Measurements from ENCODE around the gene GPRIN1.

Gene GPRIN1

DNA sequence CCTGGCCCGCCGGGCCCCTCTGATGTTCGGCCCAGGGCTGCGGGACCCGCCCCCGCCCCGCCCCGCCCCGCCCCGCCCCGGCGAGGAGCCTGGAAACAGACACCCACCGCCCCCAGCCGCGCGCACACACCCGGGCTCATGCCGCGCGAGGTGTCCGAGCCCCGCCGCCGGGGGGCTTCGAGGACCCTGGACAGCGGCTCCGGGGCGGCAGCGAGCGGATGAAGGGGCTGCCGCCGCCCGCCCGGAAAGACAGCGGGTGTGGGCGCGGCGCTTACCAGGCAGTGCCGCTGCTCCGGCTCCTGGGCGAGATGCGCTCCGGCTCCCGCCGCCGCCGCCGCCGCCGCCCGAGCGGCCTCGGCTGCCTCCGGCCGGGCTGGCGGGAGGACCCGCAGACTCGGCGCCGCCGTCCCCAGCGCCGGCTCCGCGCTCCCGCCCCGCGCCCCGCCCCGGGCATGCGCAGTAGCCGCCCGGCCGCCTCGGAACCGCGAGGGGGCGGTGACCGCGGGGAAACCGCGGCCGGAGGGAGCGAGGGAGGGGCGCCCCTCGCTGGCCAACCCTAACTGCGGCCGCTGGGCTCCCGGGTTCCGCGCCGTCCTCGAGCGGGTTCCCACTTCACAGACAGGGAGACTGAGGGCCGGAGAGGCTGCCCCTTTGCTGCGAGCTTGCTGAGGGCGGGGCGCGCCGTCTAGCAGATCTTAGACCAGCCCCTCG lies at the start of gene GPRIN1:
TSS of gene GPRIN1 (minus strand) at position 433 of the 711 bp plus-strand sequence. CDS start 10,322 bp downstream, outside the sequence.
- DNase-seq (ENCODE audit: low read depth), result peak; percentile 67

DNA sequence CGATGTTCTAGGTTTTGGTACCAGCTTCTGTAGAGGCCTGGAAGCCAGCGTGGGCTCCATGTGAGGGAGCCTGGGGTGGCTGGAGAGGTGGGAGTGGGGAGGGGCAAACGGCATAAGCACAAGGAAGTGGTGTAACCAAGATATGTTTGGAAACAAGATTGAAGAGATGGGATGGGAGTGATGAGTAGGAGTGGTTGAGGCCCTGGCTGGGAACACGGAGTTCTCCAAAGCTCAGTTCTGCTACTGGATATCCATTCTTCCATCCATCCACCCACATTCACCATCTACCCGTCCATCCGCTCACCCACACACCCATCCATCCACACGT lies 49.5 kb upstream of the GPRIN1 start:
- no peak for DNase-seq (ENCODE audit: low read depth)

DNA sequence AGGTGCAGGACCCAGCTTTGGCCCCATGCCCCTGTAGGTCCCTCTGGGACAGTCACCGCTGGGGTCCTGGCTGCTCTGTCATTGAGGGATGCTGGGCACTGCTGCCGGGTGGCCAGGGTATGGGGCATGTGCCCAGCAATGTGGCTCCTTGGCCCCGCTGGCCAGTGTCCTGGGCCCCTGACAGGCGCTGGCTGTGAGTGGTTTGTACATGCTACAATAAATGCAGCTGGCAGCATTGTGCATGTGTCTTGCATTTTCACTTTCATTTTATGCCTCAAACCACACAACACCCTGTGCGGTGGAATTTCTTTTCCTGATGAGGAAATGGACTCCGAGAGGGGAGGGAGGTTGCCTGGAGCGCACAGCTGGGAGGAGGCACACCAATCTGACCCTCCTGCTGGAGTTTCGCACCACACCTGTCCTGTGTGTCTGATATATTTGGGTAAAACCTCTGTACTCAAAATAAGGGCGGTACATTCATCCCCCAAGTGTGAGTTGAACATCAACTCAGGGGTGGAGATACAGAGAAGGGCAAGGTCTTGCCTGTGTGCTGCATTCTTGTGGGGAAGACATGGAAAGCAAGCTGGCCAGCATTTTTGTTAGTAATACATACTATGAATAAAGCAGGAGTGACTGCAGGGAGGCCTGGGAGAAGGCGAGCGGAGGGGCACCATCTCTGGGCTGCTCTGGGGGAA lies 49.0 kb upstream of the GPRIN1 start:
- DNase-seq (ENCODE audit: low read depth), result peak; percentile 43

DNA sequence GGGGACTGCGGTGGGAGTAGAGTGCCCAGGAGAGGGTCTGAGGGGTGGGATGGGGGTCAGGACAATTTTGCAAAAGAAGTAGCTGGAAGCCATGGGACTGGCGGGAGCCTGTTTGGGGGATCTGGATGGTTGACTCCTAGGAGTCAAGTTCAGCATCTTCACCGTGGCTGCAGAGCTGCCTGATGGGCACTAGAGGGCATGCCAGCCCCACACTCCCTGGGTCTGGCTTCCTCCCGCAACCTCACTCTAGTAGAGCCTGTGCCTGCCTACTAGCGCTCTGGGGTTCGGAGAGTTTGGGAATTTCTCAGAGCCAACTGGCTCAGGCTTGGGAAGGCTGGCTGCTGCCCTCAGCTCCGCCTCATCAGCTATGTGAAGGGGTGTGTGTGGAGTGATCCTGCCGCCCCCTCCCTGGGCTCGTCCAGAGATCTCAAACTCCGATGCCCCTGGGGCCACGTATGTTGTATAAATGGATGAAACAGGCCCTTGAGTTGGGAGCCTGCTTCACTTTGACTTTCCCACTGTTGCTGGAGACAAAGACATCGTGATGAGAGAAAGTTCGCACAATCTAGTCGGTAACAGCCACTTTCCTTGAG lies 48.1 kb upstream of the GPRIN1 start:
- DNase-seq (ENCODE audit: low read depth), result peak; percentile 70

DNA sequence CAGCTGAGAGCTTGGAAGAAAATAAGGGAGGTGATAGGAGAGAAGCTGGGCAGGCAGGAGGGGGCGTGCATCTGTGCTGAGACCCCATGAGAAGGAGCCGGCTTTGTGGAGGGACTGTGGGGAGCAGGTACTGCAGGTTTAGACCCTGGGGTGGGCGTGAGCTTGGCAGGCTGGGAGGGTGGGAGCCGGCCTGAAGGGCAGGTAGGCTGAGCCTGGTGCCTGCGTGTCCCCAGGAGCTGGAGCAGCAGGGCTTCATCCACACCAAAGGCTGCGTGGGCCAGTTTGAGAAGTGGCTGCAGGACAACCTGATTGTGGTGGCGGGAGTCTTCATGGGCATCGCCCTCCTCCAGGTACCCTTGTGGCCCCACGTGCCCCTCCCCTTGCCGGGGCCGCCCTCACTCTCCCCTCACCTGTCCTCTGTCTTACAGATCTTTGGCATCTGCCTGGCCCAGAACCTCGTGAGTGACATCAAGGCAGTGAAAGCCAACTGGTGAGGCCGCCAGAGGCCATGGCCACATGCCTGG lies 46.6 kb upstream of the GPRIN1 start:
- DNase-seq (ENCODE audit: low read depth), result no peak

DNA sequence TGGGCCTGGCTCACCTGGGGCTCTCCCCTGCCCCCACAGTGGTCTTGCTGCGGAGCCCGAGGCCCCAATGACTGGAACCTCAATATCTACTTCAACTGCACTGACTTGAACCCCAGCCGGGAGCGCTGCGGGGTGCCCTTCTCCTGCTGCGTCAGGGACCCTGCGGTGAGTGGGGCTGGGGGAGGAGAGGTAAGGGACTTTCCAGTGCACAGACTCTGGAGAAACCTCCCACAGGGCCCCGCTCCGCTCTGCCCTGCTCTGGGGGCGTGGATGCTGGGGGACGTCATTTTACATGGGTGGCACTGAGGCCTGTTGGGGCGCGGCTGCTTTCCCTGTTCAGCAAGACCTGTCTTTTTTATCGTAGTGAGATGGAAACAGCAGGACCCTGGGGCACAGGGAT lies 44.9 kb upstream of the GPRIN1 start:
- DNase-seq (ENCODE audit: low read depth), result no peak

DNA sequence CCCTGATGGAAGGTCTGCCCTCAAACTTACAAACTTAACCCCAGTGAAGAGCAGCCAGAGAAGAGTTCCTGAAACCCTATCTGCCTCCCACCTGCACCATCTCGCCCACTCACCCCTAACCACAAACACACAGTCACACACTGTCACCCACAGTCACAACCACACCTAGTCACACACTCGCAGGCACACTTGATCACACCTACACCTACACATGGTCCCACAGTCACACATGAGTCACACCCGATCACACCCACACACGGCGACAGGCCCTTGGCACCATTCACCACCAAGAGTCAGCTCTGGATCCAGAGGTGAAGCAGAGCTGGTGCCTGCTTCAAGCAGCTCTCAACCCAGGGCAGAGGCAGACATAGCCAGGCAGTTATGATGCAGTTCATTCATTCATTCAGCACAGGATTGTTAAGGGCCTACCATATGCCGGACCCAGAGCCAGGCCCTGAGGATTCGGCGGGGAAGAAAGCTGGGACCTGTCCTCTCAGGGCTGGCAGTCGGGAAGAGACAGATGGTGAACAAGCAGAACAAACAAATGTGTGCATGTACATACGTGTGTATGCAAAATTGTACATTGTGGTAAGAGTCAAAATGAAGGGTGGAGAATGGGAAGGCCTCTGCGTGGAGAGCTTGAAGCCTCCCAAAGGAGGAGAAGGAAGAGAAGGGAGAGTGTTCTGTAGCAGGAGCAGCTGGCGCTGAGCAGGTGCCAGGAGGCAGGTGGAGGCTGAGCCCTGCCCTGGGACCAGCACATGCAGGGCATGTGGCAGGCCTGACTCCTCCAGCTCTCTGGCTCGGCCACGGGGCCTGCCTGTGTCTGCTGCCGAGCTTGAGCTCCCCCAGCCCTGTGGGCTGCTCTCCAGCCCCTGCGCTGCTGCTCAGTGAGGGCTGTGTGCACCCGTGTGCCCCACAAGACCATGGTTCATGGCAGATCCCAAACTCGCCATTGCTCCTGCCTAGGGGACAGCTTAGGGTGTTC lies 43.7 kb upstream of the GPRIN1 start:
- no peak for DNase-seq (ENCODE audit: low read depth)

DNA sequence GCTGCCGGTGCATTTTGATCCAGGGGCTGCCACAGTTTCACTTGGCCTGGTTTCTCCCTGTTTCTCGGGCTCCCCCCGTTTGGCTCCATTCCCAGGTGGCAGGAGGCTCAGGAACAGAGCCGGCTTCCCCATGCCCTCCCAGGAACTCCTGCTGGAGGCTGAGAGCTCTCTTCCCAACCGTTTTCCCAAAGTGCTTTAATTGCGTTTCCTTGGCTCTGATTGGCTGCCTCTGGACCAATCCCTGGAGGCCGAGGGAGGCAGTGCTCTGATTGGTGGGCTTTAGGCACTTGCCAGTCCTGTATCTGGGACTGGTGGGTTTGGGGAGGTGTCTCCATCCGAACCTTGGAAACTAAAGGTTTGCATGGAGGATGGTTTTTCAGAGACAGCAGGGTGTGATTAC lies 42.2 kb upstream of the GPRIN1 start:
- peak; percentile 41 for DNase-seq (ENCODE audit: low read depth)

DNA sequence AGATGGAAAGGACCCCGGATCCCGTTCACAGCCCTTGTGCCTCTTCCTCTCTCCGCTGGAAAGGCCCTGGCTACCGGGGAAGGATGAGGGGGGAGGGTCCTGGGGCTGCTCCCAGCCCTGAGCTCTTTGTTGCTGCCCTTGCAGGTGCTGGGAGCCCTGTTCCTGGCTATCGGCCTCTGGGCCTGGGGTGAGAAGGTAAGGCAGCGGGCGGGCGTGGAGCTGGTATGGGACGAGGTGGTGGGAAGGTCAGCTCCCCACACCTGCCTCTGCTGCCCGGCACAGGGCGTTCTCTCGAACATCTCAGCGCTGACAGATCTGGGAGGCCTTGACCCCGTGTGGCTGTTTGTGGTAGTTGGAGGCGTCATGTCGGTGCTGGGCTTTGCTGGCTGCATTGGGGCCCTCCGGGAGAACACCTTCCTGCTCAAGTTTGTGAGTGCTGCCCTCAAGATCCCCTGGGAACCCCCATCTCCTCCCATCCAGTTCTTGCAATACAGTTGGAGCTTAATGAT lies 41.6 kb upstream of the GPRIN1 start:
- no peak for DNase-seq (ENCODE audit: low read depth)

DNA sequence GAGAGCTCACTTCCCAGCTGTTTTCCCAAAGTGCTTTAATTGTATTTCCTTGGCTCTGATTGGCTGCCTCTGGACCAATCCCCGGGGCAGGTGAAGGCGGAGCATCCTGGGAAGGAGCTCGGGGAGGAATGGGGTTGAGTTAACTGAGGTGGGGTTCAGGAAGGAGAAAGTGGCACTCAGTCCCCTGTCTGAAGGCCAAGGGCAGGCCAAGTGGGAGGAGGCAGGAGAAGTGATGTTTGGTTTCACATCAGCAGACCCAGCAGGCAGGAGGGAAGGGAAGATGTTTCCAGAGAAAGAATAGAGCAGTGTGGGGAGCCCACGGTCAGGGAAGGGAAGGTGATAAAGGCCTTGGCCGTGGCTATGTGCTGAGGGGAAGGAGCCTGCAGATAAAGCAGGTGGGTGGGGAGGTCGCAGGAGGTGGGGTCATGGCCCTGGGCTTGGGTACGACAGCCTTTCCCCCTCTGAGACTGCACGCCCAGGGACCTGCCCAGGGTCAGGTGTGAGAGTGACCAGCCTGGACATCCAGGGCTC lies 40.5 kb upstream of the GPRIN1 start:
- DNase-seq (ENCODE audit: low read depth), result peak; percentile 27

DNA sequence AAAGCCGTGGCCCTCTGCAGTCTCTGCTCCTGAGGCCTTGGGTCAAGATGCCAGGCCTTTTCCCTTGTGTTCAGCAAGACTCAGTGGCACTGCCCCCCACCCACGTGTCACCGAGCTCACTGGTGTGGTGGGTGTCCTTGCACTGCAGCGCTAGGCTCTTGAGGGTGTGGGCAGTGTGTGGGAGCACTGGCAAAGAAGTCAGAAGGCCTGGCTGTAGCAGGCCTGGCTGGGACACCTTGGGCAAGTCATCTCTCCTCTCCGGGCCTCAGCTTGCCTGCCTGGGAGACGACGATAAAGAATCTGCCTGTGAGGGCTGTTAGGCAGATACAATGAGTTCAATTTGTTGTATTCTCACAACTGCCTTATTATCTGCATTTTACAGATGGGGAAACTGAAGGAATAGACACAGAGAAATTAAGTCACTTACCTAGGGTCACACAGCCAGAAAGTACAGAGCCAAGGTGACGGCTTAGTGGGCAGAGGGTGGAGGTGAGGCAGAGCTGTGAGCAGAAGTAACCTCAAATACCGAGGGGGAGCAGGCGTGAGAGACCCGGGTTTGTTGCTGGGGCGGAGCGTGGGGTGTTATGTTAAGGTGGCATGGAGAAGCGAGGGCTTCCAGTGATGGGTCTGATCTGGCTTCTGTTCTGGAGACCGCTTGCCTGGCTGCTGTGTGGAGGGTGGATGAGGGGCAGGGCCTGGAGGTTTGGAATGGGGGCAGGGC lies 38.7 kb upstream of the GPRIN1 start:
- no peak for DNase-seq (ENCODE audit: low read depth)

DNA sequence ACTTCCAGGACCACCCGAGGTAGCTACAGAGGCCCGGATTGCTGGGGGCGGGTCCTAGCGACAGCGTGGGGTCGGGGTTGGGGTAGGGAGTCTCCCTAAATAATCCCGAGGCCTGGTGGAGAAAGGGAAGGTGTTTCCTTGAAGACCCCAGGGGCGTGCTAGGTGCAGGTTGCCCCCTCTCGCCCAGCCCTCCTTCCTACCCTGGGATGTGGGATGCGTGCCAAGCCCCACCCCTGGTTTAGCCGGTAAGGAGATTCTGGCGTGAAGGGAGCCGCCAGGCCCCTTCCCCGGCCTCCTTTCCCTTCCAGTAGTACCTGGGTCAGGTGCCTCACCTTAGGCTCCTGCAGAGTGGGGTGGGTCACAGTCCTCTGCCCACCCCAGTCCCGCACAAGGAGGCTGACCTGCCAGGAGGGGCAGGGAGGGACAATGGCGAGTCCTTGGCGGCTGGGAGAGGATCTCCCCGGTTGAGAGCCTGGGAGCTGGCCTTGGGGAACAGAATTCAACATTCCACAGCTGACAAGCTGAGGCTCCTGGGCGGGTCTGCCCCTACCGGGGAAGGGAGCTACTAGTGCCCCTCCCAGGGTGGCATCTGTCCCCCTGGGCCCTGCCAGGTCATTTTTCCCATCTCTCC lies 38.0 kb upstream of the GPRIN1 start:
- DNase-seq (ENCODE audit: low read depth), result peak; percentile 44

DNA sequence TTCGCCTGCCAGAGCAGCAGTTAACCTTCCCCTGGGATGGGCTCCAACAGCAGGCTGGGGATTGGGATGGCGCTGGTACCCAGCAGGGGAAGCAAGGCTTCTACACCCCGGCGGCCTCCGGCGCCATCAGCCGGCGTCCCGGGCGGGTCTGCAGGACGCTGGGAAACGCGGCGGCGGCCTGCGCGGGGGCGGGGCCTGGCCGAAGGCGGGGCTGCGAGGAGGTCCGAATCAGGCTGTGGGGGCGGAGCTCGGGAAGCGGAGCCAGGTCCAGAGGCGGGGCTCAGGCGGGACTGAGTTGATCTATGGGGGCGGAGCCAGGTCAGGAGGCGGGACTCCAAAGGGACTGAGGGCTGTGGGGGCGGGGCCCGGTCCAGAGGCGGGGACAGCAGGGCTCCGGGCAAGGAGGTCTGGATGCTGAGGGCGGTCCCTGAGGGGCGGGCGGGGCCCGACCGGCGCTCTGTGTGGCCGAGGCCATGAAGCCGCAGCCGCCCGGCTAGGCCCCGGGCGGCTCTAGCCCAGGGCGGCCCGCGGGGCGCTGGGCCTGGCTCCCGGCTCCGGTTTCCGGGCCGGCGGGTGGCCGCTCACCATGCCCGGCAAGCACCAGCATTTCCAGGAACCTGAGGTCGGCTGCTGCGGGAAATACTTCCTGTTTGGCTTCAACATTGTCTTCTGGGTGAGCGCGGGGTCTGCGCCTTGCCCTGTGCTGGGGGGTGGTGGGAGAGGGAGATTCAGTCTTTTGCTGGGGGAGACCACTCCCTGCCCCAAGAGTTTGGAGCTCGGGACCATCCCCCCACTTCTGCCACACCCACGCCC lies 37.3 kb upstream of the GPRIN1 start, which contains the start of gene TSPAN17:
TSS of gene TSPAN17 (plus strand) at position 455 of the 813 bp plus-strand sequence. CDS start at position 587, 132 bp downstream.
- DNase-seq (ENCODE audit: low read depth), result peak; percentile 99

DNA sequence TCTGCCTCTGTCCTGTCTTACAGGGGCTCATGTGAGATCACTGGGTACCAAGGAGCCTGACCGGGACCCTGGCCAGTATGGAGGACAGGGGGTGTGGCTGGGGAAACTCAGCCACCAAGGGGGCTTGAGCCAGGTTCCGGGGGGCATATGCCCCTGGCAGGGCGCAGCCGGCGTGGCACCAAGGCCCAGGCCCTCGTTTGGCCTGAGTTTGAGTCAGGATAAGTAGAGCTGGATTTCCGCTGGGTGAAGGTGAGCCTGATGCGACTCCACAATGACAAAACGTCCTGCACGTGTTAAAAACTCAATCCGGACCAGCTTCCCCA lies 36.7 kb upstream of the GPRIN1 start:
- no peak for DNase-seq (ENCODE audit: low read depth)

DNA sequence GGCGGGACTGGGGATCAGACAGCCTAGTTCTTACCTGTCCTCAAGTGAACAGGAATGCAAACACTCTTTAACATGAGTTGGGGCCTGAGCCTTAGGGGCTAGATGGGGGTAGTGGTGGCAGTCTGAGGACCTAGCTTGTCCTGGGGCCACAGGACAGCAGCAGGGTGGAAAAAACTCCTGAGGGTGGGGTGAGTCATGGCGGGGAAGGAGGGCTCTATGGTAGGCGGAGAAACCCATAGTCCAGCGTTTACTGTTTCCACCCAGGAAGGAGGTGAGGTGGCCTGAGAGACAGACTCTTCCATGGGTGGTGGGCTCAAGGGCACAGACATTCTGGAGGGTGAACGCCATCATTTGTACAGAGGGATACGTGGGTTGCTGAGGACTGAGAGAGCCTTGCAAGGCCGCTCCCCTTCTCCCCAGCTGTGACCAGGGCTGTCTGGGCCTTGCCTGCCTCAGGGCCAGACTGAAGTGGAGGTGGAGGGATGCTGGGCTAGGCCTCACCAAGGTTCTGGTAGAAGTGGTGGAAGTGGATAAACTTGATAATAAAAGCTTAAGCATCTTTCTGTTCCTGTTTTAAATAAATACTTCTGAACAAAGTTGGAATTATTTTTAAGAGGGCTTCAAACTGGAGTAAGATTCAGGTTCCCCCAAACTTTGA lies 36.2 kb upstream of the GPRIN1 start:
- DNase-seq (ENCODE audit: low read depth), result no peak

DNA sequence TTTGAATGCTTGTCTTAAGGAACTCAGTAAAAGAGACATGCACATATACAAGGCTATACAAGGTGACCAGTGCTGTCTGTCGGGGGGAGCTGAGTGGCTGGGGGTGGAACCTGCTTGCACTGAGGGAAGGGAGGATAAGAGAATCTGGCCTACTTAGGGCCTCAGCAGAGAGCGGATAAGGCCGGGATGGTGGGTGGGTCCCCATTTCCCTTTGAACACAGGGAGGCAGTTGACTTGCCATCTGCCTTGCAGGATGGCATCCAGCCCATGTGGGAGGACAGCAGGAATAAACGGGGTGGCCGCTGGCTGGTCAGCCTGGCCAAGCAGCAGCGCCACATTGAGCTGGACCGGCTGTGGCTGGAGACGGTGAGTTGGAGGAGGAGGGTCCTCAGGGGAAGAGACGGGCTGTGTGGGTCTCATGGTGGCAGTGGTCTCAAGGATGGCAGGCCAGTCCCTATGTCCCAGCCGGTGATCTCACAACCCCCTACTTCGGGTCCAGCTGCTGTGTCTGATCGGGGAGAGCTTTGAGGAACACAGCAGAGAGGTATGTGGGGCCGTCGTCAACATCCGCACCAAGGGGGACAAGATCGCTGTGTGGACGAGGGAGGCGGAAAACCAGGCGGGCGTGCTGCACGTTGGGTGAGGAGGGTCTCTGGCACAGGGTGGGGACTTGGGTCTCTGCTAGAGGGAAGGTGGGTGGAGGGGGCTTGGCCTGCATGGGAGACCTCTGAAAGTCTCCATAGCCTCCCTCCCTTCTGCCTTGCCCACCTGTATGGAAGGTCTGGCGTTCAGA lies 35.1 kb upstream of the GPRIN1 start:
- DNase-seq (ENCODE audit: low read depth), result no peak

DNA sequence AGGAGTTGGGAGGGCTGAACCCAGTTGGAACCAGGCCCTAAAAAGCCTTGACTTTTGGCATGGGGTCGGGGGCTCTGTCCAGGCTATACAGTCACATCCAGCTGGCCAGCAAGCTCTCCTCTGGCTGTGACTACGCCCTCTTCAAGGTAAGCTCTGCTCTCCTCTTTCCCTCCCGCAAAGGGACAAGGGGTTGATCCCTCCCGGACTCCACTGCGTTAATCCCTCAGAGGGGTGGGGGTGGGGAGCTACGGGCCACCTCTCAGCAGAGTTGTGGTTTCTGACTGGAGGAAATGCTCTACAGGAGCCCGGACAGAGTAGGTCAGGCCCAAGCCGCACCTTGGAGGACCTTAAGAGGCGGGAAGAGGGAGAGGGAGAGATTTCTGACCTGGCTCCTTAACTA lies 34.3 kb upstream of the GPRIN1 start:
- no peak for DNase-seq (ENCODE audit: low read depth)

Data from EH (cell line).